Hepatocyte (in vitro differentiated cells): Measurements from ENCODE around the gene ENGASE. TPM values are rescaled to one million over a fixed set of nuclear protein-coding genes. Genes with fewer than 3 reads are reported as not detected.

Experiments used
- DNase-seq: peaks from one replicate; pipeline ENCODE4 v3.0.0-alpha.2; 2016; ENCODE audit warnings: low spot score
- H2AFZ ChIP-seq: fragments of 200-600 bp; sonication (generic); 2 replicates; pipeline ENCODE4 v1.6.0; 2016; ENCODE audit warnings: antibody characterized with exemption, mild to moderate bottlenecking
- H3K27ac ChIP-seq: fragments of 200-600 bp; sonication (generic); 2 replicates; pipeline ENCODE4 v1.5.1; 2016; ENCODE audit warnings: mild to moderate bottlenecking
- H3K27me3 ChIP-seq: fragments of 200-600 bp; sonication (generic); 2 replicates; pipeline ENCODE4 v1.6.1; 2016
- H3K36me3 ChIP-seq: fragments of 200-600 bp; sonication (generic); replicated peaks from 2 replicates; pipeline ENCODE4 v1.5.1; 2016; ENCODE audit warnings: low read depth; ENCODE audit not compliant: insufficient read depth
- H3K4me1 ChIP-seq: fragments of 200-600 bp; sonication (generic); 2 replicates; pipeline ENCODE4 v1.5.1; 2016; ENCODE audit warnings: mild to moderate bottlenecking, moderate library complexity; ENCODE audit not compliant: insufficient read depth
- H3K4me2 ChIP-seq: fragments of 200-600 bp; sonication (generic); 2 replicates; pipeline ENCODE4 v1.6.0; 2016
- H3K4me3 ChIP-seq: fragments of 200-600 bp; sonication (generic); 2 replicates; pipeline ENCODE4 v1.5.1; 2016; ENCODE audit warnings: mild to moderate bottlenecking
- H3K79me2 ChIP-seq: fragments of 200-600 bp; sonication (generic); 2 replicates; pipeline ENCODE4 v1.6.0; 2017; ENCODE audit warnings: mild to moderate bottlenecking
- H3K9me2 ChIP-seq: fragments of 200-600 bp; sonication (generic); replicated peaks from 2 replicates; pipeline ENCODE4 v1.6.0; 2017; ENCODE audit warnings: mild to moderate bottlenecking; ENCODE audit not compliant: insufficient read depth
- H3K9me3 ChIP-seq: fragments of 200-600 bp; sonication (generic); 2 replicates; pipeline ENCODE4 v1.5.1; 2016; ENCODE audit warnings: low read depth, mild to moderate bottlenecking
- H4K20me1 ChIP-seq: fragments of 200-600 bp; sonication (generic); 2 replicates; pipeline ENCODE4 v1.6.0; 2016; ENCODE audit warnings: mild to moderate bottlenecking; ENCODE audit not compliant: insufficient read depth, poor library complexity, severe bottlenecking
- EZH2 ChIP-seq: fragments of 200-600 bp; sonication (generic); IDR thresholded peaks from 2 replicates; pipeline ENCODE4 v1.6.1; 2016; ENCODE audit warnings: antibody characterized with exemption, mild to moderate bottlenecking, borderline replicate concordance
- EZH2phosphoT487 ChIP-seq: fragments of 200-600 bp; sonication (generic); IDR thresholded peaks from one replicate; pipeline ENCODE4 v1.6.1; 2018; ENCODE audit warnings: antibody characterized with exemption, mild to moderate bottlenecking, low read depth, moderate library complexity; ENCODE audit not compliant: unreplicated experiment, severe bottlenecking
- WGBS: methylation state at CpG from one replicate; pipeline ENCODE4 v1.1.6; 2016; ENCODE audit warnings: low lambda C conversion rate; ENCODE audit errors: missing lambda C conversion rate; 5-methylcytosine and 5-hydroxymethylcytosine counted together
- polyA plus RNA-seq: library from polyadenylated mRNA; unstranded; fragments of >200 nt; fragmentation: Nextera tagmentation; extraction: Ambion mirVana; gene quantifications from 2 replicates; pipeline ENCODE4 v1.2.1, GENCODE V29; 2016
- total RNA-seq: library from RNA; depleted of rRNA; stranded (reverse); fragments of >200 nt; gene quantifications from 2 replicates; pipeline ENCODE4 v1.2.3, GENCODE V29; 2014
- TF ChIP-seq, protein P1 (sequence below): fragments of 200-600 bp; sonication (generic); IDR thresholded peaks from 2 replicates; pipeline ENCODE4 v1.5.1; 2016; ENCODE audit warnings: antibody characterized with exemption, mild to moderate bottlenecking; ENCODE audit not compliant: poor library complexity

Gene ENGASE
- total and polyA plus RNA-seq, 2 experiments from 2014 or later: 24.4 to 34.0 TPM

DNA sequence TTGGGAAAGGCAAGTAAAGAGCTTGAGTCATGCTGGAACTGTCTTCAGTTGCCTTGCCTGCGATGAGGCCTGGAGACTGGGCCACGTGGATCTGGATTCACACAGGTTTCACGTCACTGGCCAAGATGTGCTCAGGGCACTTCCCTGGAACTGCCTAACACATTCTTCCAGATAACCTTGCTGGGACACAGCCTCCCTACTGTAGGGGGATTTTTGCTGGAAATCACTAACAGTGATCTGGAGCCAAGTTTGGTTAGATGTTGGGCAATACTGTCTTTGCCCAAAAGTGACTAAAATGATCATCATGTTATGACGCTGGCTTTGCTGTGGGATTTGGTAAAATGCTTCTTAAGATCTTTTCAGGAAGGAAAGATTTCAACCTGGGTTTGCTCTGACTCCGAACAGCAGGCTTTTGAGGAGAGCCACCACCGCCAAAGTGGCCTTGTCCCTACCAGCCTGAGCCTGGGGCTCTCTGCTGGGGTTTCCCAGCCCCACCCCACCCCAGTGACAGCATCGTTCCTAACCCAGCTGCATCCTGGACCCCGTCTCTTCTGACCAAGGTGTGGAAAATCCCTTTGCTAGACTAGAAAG, 36.0 kb upstream of the ENGASE start:
- 87% methylated on average over 7 of the region's 8 CpGs for WGBS
- no peaks in the 10 kb centered on the region for H3K9me2 ChIP-seq
- H3K4me2 ChIP-seq: no peak overlapping the region
- no peaks in the 10 kb centered on the region for H3K9me3 ChIP-seq
- TF ChIP-seq, protein P1, sequence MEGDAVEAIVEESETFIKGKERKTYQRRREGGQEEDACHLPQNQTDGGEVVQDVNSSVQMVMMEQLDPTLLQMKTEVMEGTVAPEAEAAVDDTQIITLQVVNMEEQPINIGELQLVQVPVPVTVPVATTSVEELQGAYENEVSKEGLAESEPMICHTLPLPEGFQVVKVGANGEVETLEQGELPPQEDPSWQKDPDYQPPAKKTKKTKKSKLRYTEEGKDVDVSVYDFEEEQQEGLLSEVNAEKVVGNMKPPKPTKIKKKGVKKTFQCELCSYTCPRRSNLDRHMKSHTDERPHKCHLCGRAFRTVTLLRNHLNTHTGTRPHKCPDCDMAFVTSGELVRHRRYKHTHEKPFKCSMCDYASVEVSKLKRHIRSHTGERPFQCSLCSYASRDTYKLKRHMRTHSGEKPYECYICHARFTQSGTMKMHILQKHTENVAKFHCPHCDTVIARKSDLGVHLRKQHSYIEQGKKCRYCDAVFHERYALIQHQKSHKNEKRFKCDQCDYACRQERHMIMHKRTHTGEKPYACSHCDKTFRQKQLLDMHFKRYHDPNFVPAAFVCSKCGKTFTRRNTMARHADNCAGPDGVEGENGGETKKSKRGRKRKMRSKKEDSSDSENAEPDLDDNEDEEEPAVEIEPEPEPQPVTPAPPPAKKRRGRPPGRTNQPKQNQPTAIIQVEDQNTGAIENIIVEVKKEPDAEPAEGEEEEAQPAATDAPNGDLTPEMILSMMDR: no peak
- no peak for TF ChIP-seq EZH2
- no peak for TF ChIP-seq EZH2phosphoT487
- H3K4me3 ChIP-seq: no peak overlapping the region
- no peaks in the 10 kb centered on the region for H3K79me2 ChIP-seq
- no peak overlapping the region for H2AFZ ChIP-seq
- H3K4me1 ChIP-seq: no peaks in the 10 kb centered on the region
- no peaks in the 10 kb centered on the region for H3K27me3 ChIP-seq
- no peaks in the 10 kb centered on the region for H3K36me3 ChIP-seq
- H4K20me1 ChIP-seq: no peaks in the 10 kb centered on the region
- H3K27ac ChIP-seq: no peak overlapping the region
- no peak for DNase-seq

DNA sequence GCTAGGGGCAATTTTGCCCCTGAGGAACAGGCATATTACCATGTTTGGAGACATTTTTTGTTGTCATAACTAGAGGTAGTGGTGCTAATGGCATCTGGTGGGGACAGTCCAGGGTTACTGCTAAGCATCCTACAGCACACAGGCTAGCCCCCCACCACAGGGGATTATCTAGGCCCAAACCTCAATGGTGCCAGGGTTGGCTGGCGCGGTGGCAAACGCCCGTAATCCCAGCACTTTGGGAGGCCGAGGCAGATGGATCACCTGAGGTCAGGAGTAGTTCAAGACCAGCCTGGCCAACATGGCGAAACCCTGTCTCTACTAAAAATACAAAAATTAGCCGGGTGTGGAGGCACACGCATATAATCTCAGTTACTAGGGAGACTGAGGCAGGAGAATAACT, 35.5 kb upstream of the ENGASE start:
- Histone ChIP-seq H2AFZ (no peak overlapping the region), H3K27me3 (no peaks in the 10 kb centered on the region), H3K4me2 (no peak overlapping the region), H3K79me2 (no peaks in the 10 kb centered on the region), H3K9me3 (no peaks in the 10 kb centered on the region), H3K4me1 (no peaks in the 10 kb centered on the region), H3K27ac (no peak overlapping the region), H3K4me3 (no peak overlapping the region), H3K9me2 (no peaks in the 10 kb centered on the region), H3K36me3 (no peaks in the 10 kb centered on the region), H4K20me1 (no peaks in the 10 kb centered on the region)
- WGBS: 91% methylated on average over 8 of the region's 8 CpGs
- no peak for TF ChIP-seq EZH2
- TF ChIP-seq, protein P1: no peak
- TF ChIP-seq EZH2phosphoT487: no peak
- no peak for DNase-seq

DNA sequence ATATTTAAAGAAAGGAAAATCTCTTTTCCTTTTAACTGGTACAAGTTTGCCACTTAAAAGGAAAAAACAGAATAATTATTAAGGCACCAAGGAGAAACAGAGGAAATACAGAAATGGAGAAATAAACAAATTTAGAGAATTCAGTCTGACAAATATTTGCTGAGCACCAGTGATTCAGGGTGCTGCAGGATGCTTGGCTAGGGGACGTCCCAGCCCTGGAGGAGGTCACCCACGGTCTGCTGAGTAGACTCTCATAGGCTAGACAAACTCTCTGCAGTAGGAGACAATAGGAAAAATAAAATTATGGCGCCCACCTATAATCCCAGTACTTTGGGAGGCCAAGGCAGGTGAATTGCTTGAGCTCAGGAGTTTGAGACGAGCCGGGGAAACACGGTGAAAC, 34.7 kb upstream of the ENGASE start:
- H3K4me2 ChIP-seq: no peak overlapping the region
- WGBS: 84% methylated on average over 6 of the region's 6 CpGs
- no peaks in the 10 kb centered on the region for H3K9me2 ChIP-seq
- no peaks in the 10 kb centered on the region for H3K36me3 ChIP-seq
- TF ChIP-seq, protein P1: no peak
- TF ChIP-seq EZH2phosphoT487 (no peak), EZH2 (no peak)
- H3K4me3 ChIP-seq: no peak overlapping the region
- no peak overlapping the region for H3K27ac ChIP-seq
- no peaks in the 10 kb centered on the region for H3K27me3 ChIP-seq
- no peak for DNase-seq
- H2AFZ ChIP-seq: no peak overlapping the region
- H3K4me1 ChIP-seq: no peaks in the 10 kb centered on the region
- no peaks in the 10 kb centered on the region for H3K9me3 ChIP-seq
- H4K20me1 ChIP-seq: no peaks in the 10 kb centered on the region
- H3K79me2 ChIP-seq: no peaks in the 10 kb centered on the region
